ENCODE data around the gene PSME4.

PSME4 gene

DNA sequence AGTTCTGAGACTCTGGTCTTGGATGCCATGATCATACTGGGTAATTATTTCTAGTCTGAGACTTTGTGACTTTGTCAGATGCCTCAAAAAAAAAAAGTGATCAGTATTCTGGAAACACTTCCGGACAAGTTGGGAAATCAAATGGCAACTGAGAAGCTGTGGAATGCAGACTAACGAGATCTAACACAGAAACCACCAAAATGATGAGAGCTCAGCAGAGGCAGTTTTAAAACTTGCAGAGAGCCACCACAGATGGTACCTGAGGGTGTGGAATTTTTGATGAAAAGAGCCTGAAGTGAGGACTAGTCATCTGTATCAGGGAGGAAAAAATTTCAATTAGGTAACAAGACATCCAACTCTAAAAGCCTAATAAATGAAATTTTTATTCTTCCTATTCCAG is 105.5 kb downstream of the PSME4 start:
- no peak for ATAC-seq (ENCODE audit: insufficient read depth, low read depth)
- no peak for DNase-seq
- Histone ChIP-seq H3K27ac (ENCODE audit: low read length) (no peak overlapping the region), H3K4me2 (ENCODE audit: insufficient read depth, low read length) (no peak overlapping the region), H3K4me1 (ENCODE audit: insufficient read depth, low read length) (no peaks in the 10 kb centered on the region), H3K79me2 (ENCODE audit: insufficient read depth, low read length) (no peaks in the 10 kb centered on the region), H3K27me3 (ENCODE audit: insufficient read depth, low read length, poor library complexity) (no peaks in the 10 kb centered on the region), H3K9me3 (ENCODE audit: insufficient read depth, low read length, severe bottlenecking) (no peaks in the 10 kb centered on the region), H3K4me3 (ENCODE audit: low read depth in 1 of 2, low read length in 2 of 2) (no peak overlapping the region), H4K20me1 (ENCODE audit: insufficient read depth, low read length) (no peaks in the 10 kb centered on the region), H3K36me3 (ENCODE audit: insufficient read depth, low read length) (peaks cover 69% of the 10 kb centered on the region), H2AFZ (ENCODE audit: low read depth, low read length) (no peak overlapping the region), H3K9ac (ENCODE audit: low read depth, low read length) (no peak overlapping the region)
- no peak for TF ChIP-seq EZH2 (IDR thresholded peaks at IDR 0.05; ENCODE audit: borderline replicate concordance, low read depth, low read length, severe bottlenecking)
- TF ChIP-seq, protein P1, sequence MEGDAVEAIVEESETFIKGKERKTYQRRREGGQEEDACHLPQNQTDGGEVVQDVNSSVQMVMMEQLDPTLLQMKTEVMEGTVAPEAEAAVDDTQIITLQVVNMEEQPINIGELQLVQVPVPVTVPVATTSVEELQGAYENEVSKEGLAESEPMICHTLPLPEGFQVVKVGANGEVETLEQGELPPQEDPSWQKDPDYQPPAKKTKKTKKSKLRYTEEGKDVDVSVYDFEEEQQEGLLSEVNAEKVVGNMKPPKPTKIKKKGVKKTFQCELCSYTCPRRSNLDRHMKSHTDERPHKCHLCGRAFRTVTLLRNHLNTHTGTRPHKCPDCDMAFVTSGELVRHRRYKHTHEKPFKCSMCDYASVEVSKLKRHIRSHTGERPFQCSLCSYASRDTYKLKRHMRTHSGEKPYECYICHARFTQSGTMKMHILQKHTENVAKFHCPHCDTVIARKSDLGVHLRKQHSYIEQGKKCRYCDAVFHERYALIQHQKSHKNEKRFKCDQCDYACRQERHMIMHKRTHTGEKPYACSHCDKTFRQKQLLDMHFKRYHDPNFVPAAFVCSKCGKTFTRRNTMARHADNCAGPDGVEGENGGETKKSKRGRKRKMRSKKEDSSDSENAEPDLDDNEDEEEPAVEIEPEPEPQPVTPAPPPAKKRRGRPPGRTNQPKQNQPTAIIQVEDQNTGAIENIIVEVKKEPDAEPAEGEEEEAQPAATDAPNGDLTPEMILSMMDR (IDR thresholded peaks at IDR 0.05; ENCODE audit: borderline replicate concordance, extremely low read depth, low read length, poor library complexity, severe bottlenecking) = no peak

DNA sequence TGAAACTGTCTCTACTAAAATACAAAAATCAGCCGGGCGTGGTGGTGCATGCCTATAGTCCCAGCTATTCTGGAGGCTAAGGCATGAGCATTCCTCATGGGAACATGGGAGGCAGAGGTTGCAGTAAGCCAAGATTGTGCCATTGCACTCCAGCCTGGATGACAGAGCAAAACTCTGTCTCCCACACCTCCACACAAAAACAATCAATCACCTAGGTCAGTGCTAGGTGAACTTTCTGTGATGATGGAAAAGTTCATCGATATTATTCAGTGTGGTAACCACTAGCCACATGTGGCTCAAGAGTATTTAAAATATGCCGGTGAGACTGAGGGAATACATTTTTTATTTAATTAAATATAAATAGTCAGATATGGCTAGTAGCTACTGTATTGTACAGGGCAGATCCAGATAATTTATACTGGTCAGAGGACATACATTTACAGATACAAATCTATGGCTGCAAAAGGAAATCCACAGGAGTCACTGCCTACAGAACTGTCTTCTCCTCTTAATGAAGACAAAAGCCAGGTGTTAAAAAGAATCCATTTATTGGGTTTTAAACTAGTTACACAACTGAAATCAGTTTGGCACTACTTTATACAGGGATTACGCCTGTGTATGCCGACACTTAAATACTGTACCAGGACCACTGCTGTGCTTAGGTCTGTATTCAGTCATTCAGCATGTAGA is 107.1 kb downstream of the PSME4 start:
- Histone ChIP-seq H2AFZ (ENCODE audit: low read depth, low read length) (no peak overlapping the region), H3K9me3 (ENCODE audit: insufficient read depth, low read length, severe bottlenecking) (no peaks in the 10 kb centered on the region), H3K9ac (ENCODE audit: low read depth, low read length) (no peak overlapping the region), H3K4me3 (ENCODE audit: low read depth in 1 of 2, low read length in 2 of 2) (no peak overlapping the region), H3K36me3 (ENCODE audit: insufficient read depth, low read length) (peaks cover 57% of the 10 kb centered on the region), H3K27me3 (ENCODE audit: insufficient read depth, low read length, poor library complexity) (no peaks in the 10 kb centered on the region), H4K20me1 (ENCODE audit: insufficient read depth, low read length) (no peaks in the 10 kb centered on the region), H3K4me2 (ENCODE audit: insufficient read depth, low read length) (no peak overlapping the region), H3K4me1 (ENCODE audit: insufficient read depth, low read length) (no peaks in the 10 kb centered on the region), H3K79me2 (ENCODE audit: insufficient read depth, low read length) (no peaks in the 10 kb centered on the region), H3K27ac (ENCODE audit: low read length) (no peak overlapping the region)
- no peak for TF ChIP-seq EZH2 (IDR thresholded peaks at IDR 0.05; ENCODE audit: borderline replicate concordance, low read depth, low read length, severe bottlenecking)
- TF ChIP-seq, protein P1 (IDR thresholded peaks at IDR 0.05; ENCODE audit: borderline replicate concordance, extremely low read depth, low read length, poor library complexity, severe bottlenecking) = no peak
- DNase-seq (no peak), ATAC-seq (ENCODE audit: insufficient read depth, low read depth) (no peak)

DNA sequence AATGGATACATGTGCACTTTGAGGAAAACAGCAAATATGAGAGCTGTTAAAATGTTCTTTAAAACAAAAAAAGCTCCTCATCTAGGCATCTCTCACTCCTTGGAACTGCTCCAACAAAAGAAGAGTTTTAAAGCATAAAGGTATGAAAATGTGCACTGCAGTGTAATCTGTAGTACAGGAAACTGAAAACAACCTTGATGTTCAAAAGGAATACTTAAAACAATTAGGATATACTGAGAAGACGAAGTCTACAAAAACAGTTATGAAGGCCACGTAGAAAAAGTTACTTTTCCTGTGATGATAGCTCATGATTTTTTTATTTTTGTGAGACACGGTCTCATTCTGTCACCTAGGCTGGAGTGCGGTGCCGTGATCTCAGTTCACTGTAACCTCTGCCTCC is 109.0 kb downstream of the PSME4 start:
- ATAC-seq (ENCODE audit: insufficient read depth, low read depth) (no peak), DNase-seq (no peak)
- Histone ChIP-seq H4K20me1 (ENCODE audit: insufficient read depth, low read length) (no peaks in the 10 kb centered on the region), H3K9ac (ENCODE audit: low read depth, low read length) (no peak overlapping the region), H3K9me3 (ENCODE audit: insufficient read depth, low read length, severe bottlenecking) (no peaks in the 10 kb centered on the region), H3K27me3 (ENCODE audit: insufficient read depth, low read length, poor library complexity) (no peaks in the 10 kb centered on the region), H3K79me2 (ENCODE audit: insufficient read depth, low read length) (no peaks in the 10 kb centered on the region), H3K4me1 (ENCODE audit: insufficient read depth, low read length) (no peaks in the 10 kb centered on the region), H3K36me3 (ENCODE audit: insufficient read depth, low read length) (peaks cover 41% of the 10 kb centered on the region), H3K4me3 (ENCODE audit: low read depth in 1 of 2, low read length in 2 of 2) (no peak overlapping the region), H2AFZ (ENCODE audit: low read depth, low read length) (no peak overlapping the region), H3K4me2 (ENCODE audit: insufficient read depth, low read length) (no peak overlapping the region), H3K27ac (ENCODE audit: low read length) (no peak overlapping the region)
- TF ChIP-seq, protein P1 (IDR thresholded peaks at IDR 0.05; ENCODE audit: borderline replicate concordance, extremely low read depth, low read length, poor library complexity, severe bottlenecking) = no peak
- TF ChIP-seq EZH2 (IDR thresholded peaks at IDR 0.05; ENCODE audit: borderline replicate concordance, low read depth, low read length, severe bottlenecking) = no peak

Data from DND-41 (cell line).